Measurements from ENCODE around the gene OR10P1.

The OR10P1 gene

GRCh38 chr12:55651299-55651683 lies 14.6 kb downstream of the OR10P1 start:
- DNase-seq (ENCODE audit: low spot score) = no peak

GRCh38 chr12:55652352-55652751 lies 15.7 kb downstream of the OR10P1 start:
- DNase-seq (ENCODE audit: low spot score) = no peak

GRCh38 chr12:55653031-55653430 lies 16.3 kb downstream of the OR10P1 start:
- DNase-seq (ENCODE audit: low spot score) = no peak

GRCh38 chr12:55654511-55655214 lies 18.0 kb downstream of the OR10P1 start:
- DNase-seq (ENCODE audit: low spot score) = no peak

GRCh38 chr12:55657212-55657611 lies 20.5 kb downstream of the OR10P1 start:
- no peak for DNase-seq (ENCODE audit: low spot score)

- no peak for DNase-seq (ENCODE audit: low spot score)
These were observed 21.5 kb downstream of the OR10P1 start for GRCh38 chr12:55658212-55658611.

GRCh38 chr12:55658635-55659391 lies 22.1 kb downstream of the OR10P1 start:
- no peak for DNase-seq (ENCODE audit: low spot score)

GRCh38 chr12:55659486-55660385 lies 23.0 kb downstream of the OR10P1 start:
- DNase-seq (ENCODE audit: low spot score) = no peak

GRCh38 chr12:55663391-55663790 lies 26.7 kb downstream of the OR10P1 start:
- DNase-seq (ENCODE audit: low spot score) = no peak

GRCh38 chr12:55664826-55665225 lies 28.1 kb downstream of the OR10P1 start:
- DNase-seq (ENCODE audit: low spot score) = no peak

GRCh38 chr12:55666508-55666907 lies 29.8 kb downstream of the OR10P1 start:
- DNase-seq (ENCODE audit: low spot score) = no peak

GRCh38 chr12:55670276-55670675 lies 33.6 kb downstream of the OR10P1 start:
- DNase-seq (ENCODE audit: low spot score) = no peak

GRCh38 chr12:55671746-55672145 lies 35.1 kb downstream of the OR10P1 start:
- no peak for DNase-seq (ENCODE audit: low spot score)

- DNase-seq (ENCODE audit: low spot score) = no peak
These were observed 36.9 kb downstream of the OR10P1 start for GRCh38 chr12:55673638-55674037.

GRCh38 chr12:55675666-55676065 lies 39.0 kb downstream of the OR10P1 start:
- DNase-seq (ENCODE audit: low spot score) = no peak

- no peak for DNase-seq (ENCODE audit: low spot score)
These were observed 40.0 kb downstream of the OR10P1 start for GRCh38 chr12:55676707-55677106.

- no peak for DNase-seq (ENCODE audit: low spot score)
These were observed 43.0 kb downstream of the OR10P1 start for GRCh38 chr12:55679691-55680090.

GRCh38 chr12:55681142-55682077 lies 44.7 kb downstream of the OR10P1 start:
- peak; percentile 59 for DNase-seq (ENCODE audit: low spot score)

GRCh38 chr12:55682087-55682796 lies 45.5 kb downstream of the OR10P1 start:
- no peak for DNase-seq (ENCODE audit: low spot score)

- DNase-seq (ENCODE audit: low spot score) = no peak
These were observed 47.0 kb downstream of the OR10P1 start for GRCh38 chr12:55683676-55684075.
